GM18870 (cell line): ENCODE results near the gene HOXD9.

Experiments
- ATAC-seq: cut with Tn5 transposase; IDR thresholded peaks from one replicate; pipeline ENCODE4 v1.9.1; 2021; ENCODE audit warnings: moderate library complexity; ENCODE audit not compliant: unreplicated experiment

HOXD9 gene

GRCh38 chr2:176122683-176123410 lies at the start of gene HOXD9:
TSS of gene HOXD9 (plus strand) at chr2:176122719. CDS start at chr2:176122769, 50 bp downstream.
- ATAC-seq, result no peak

- ATAC-seq, result no peak
Observed at GRCh38 chr2:176072951-176073904, 49.3 kb upstream of the HOXD9 start.

GRCh38 chr2:176074919-176075425 lies 47.5 kb upstream of the HOXD9 start:
- ATAC-seq, result no peak

- ATAC-seq, result no peak
Observed at GRCh38 chr2:176075481-176075880, 47.0 kb upstream of the HOXD9 start.

GRCh38 chr2:176076063-176076462 lies 46.5 kb upstream of the HOXD9 start:
- no peak for ATAC-seq

- no peak for ATAC-seq
Observed at GRCh38 chr2:176076796-176077195, 45.7 kb upstream of the HOXD9 start.

GRCh38 chr2:176078541-176079284 lies 43.8 kb upstream of the HOXD9 start:
- ATAC-seq, result no peak

GRCh38 chr2:176079285-176079830 lies 43.2 kb upstream of the HOXD9 start:
- no peak for ATAC-seq

- no peak for ATAC-seq
Observed at GRCh38 chr2:176079831-176080539, 42.5 kb upstream of the HOXD9 start.

- no peak for ATAC-seq
Observed at GRCh38 chr2:176080540-176081375, 41.8 kb upstream of the HOXD9 start.

GRCh38 chr2:176081376-176081836 lies 41.1 kb upstream of the HOXD9 start:
- no peak for ATAC-seq

- ATAC-seq, result no peak
Observed at GRCh38 chr2:176081837-176082524, 40.5 kb upstream of the HOXD9 start.

GRCh38 chr2:176082525-176082823 lies 40.0 kb upstream of the HOXD9 start:
- no peak for ATAC-seq

GRCh38 chr2:176082824-176083751 lies 39.4 kb upstream of the HOXD9 start:
- ATAC-seq, result no peak

- ATAC-seq, result no peak
Observed at GRCh38 chr2:176083796-176084261, 38.7 kb upstream of the HOXD9 start, which contains the start of gene EVX2. TSS of gene EVX2 (minus strand) at chr2:176083962. CDS start at chr2:176083776, 186 bp downstream.

- ATAC-seq, result no peak
Observed at GRCh38 chr2:176084611-176085119, 37.9 kb upstream of the HOXD9 start.

GRCh38 chr2:176085120-176085788 lies 37.3 kb upstream of the HOXD9 start:
- ATAC-seq, result no peak
